Heart right ventricle (tissue), 16 donors: ENCODE data around the gene ARL17B. TPM values are rescaled to one million over a fixed set of nuclear protein-coding genes. Genes with fewer than 3 reads are reported as not detected.
"Not testable (repeated sequence)": the region's sequence is repeated elsewhere in the genome, so short reads cannot be mapped to it uniquely, and the experiment has no call there.

Experiments
- ATAC-seq, 8 donors: fragments of 200-7000 bp; cut with Tn5 transposase; one replicate each; pipeline ENCODE4 v1.9.1; 2020; ENCODE audit warnings: mild to moderate bottlenecking in 8 of 8, moderate library complexity in 8 of 8, moderate number of reproducible peaks in 1 of 8
- DNase-seq, 2 donors: peaks; one replicate each; pipeline ENCODE4 v3.0.0-alpha.2; 2020
- H3K27ac ChIP-seq, 10 donors: fragments of 200-600 bp; sonication (generic) in 2 of 10; one replicate each; pipeline versions ENCODE4 v1.5.0 to v1.8.0; 2020 to 2022; ENCODE audit warnings: mild to moderate bottlenecking in 3 of 10
- H3K27me3 ChIP-seq, 7 donors: fragments of 200-600 bp; one replicate each; pipeline ENCODE4 v1.8.0; 2021 to 2022; ENCODE audit warnings: mild to moderate bottlenecking in 2 of 7
- H3K36me3 ChIP-seq, 9 donors: fragments of 200-600 bp; sonication (generic) in 1 of 9; one replicate each; pipeline versions ENCODE4 v1.5.0 to v1.8.0; 2020 to 2022; ENCODE audit warnings: mild to moderate bottlenecking in 2 of 9
- H3K4me1 ChIP-seq, 9 donors: fragments of 200-600 bp; sonication (generic) in 1 of 9; one replicate each; pipeline versions ENCODE4 v1.5.0 to v1.8.0; 2020 to 2022; ENCODE audit warnings: mild to moderate bottlenecking in 4 of 9
- H3K4me3 ChIP-seq, 10 donors: fragments of 200-600 bp; sonication (generic) in 2 of 10; one replicate each; pipeline versions ENCODE4 v1.5.0 to v1.8.0; 2020 to 2022; ENCODE audit warnings: mild to moderate bottlenecking in 7 of 10, moderate library complexity in 2 of 10
- H3K9me3 ChIP-seq, 11 donors: fragments of 200-600 bp in 10 of 11; sonication (generic) in 2 of 11; one replicate each; pipeline versions ENCODE4 v1.5.0 to v1.8.0; 2013 to 2022; ENCODE audit warnings: mild to moderate bottlenecking in 2 of 11, control low read depth in 1 of 11, moderate library complexity in 1 of 11
- CTCF ChIP-seq, 9 donors: fragments of 200-600 bp; sonication (generic) in 2 of 9; IDR thresholded peaks; one replicate each; pipeline versions ENCODE4 v1.5.0 to v1.8.0; 2021 to 2022; ENCODE audit warnings: antibody characterized with exemption in 9 of 9, mild to moderate bottlenecking in 5 of 9, moderate library complexity in 1 of 9
- WGBS, 2 donors: extraction: QIAGEN DNeasy Blood & Tissue Kit; methylation state at CpG; one replicate each; pipeline ENCODE4 v1.1.7; 2013; ENCODE audit warnings: inconsistent platforms in 1 of 2; 5-methylcytosine and 5-hydroxymethylcytosine counted together
- intact Hi-C, 10 donors: fragments of 100-400 bp; cut with DNase I; formaldehyde crosslinking; loops; one replicate each; pipeline versions ENCODE4 v1.11.1 to v1.14.2; 2022
- polyA plus RNA-seq, 2 donors: library from polyadenylated mRNA; stranded (reverse); fragments of 200-250 nt; gene quantifications; one replicate each; pipeline ENCODE4 v1.2.3, GENCODE V29; 2013
- total RNA-seq, 10 donors: library from RNA; stranded (reverse); fragmentation: NEBNext Ultra II Directional in 3 of 10; extraction: Animal tissue kit (Norgen Biotek cat#: 25700) in 3 of 10; gene quantifications; one replicate each; pipeline versions ENCODE4 v1.2.1 to v1.2.4, GENCODE V29; 2021 to 2023
- donor health status: Arrhythmogenic right ventricular cardiomyopathy.
- donor health status: ischemic (EF 13 %, LVEDD 7.1; RV severe dilation, severe dysfunction).
- donor health status: healthy with polysubstance abuse.
- donor health status: DM: no; HTN: yes; CAD: no.
- donor health status: DM: no; HTN: no; CAD: no.
- donor health status: ischemic (EF 25% LVEDD 6.9; RV normal size, moderate dysfunction).
- donor health status: ischemic (EF 25% LVEDD 5.7; RV mildly dilated, moderate dysfunction).
- donor health status: healthy.
- donor health status: DM: yes; HTN: yes; CAD: no.
- donor health status: Ischemic cardiomyopathy.
- donor health status: ischemic (EF 35%, LVEDD 5.7; RV mildly dilated, moderate dysfunction).
- donor health status: nonischemic (EF 11% LVEDD 7.7; RV severe dilation, severe dysfunction).
- donor health status: DM: yes; HTN: yes; CAD: no.
- donor health status: PGD.
- donor health status: ischemic (EF 29% LVEDD 5.4; RV normal size, mild dysfunction).
- donor health status: nonischemic (EF 23%, LVEDD 6.1; RV moderate dilation, normal function).

ARL17B gene
- total and polyA plus RNA-seq, 12 donors = 3.6 to 16.0 (median 8.0) TPM

DNA sequence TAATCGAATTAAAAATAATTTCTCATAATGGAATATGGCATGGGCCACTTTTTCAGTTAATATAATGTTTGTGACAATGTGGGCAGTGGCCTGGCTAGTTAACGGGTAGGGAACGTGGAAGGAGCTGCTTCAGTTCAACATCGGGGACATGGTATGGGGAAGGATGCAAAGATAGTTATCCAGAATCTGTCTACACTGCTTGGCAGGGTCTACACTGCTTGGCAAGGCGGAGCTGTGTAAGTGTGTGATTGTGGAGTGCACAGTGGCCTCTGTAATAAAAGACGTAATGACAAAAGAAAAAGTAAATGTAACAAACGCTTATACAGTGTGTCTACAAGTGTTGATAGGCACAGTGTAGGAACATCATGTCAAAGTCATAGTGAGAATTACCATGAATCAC lies 74.0 kb downstream of the ARL17B start:
- H3K4me3 ChIP-seq, H3K36me3 ChIP-seq, DNase-seq, H3K27me3 ChIP-seq, H3K27ac ChIP-seq, H3K9me3 ChIP-seq: not testable (repeated sequence)
- ATAC-seq = peak in 3 of 8 donors; percentile 15 to 33 (median 24)
- 82 to 86% methylated on average over 7 of the region's 7 CpGs for WGBS, 2 donors
- H3K4me1 ChIP-seq = peaks cover 0 to 13% (median 0%) of the 10 kb centered on the region in 9 donors
- intact Hi-C loops = loop anchor here in 1 of 10 donors (10.0 kb wide), 1 partner anchor 283 kb away; no protein-coding TSS in a partner anchor

DNA sequence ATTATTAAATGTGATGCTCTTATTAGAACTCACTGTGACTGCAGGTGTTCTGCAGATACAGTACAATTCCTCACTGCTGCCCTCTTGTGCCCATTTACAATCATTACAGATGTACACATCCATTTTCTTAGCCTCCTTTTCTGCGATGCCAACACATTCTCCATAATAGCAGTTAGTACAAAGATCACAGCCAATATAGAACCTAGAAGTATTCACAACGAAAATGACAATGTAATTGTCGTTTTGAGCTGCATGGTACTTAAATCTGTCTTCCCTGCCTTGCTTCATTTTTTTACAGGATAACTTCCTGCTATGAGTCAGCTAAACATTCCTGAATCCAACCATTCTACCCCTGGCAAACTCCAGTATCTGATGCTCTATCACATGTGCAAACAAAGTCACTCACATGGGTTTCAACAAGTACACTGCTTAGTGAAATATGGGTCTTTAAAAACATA lies 74.8 kb downstream of the ARL17B start:
- intact Hi-C loops = loop anchor here in 1 of 10 donors (10.0 kb wide), 1 partner anchor 282 kb away; no protein-coding TSS in a partner anchor
- H3K36me3 ChIP-seq, H3K9me3 ChIP-seq, H3K27me3 ChIP-seq, H3K27ac ChIP-seq, H3K4me3 ChIP-seq: not testable (repeated sequence)
- DNase-seq (peak in 1 of 2 donors; percentile 87), ATAC-seq (peak; percentile 57 to 81 (median 76))
- peak; percentile 56 to 91 (median 81) for TF ChIP-seq CTCF (IDR thresholded peaks at IDR 0.05)
- WGBS, 2 donors = 1 to 3% methylated on average over 3 of the region's 3 CpGs
- H3K4me1 ChIP-seq = peaks cover 0 to 13% (median 0%) of the 10 kb centered on the region in 9 donors

GRCh38 chr17:46285500-46285899 lies 76.1 kb downstream of the ARL17B start:
- 65 to 72% methylated on average over 2 of the region's 2 CpGs for WGBS, 2 donors
- H3K9me3 ChIP-seq, DNase-seq, ATAC-seq, H3K27me3 ChIP-seq, H3K4me1 ChIP-seq, H3K27ac ChIP-seq, H3K36me3 ChIP-seq, H3K4me3 ChIP-seq: not testable (repeated sequence)
- intact Hi-C loops = loop anchor here in 1 of 10 donors (10.0 kb wide), 1 partner anchor 281 kb away; no protein-coding TSS in a partner anchor

- H3K4me3 ChIP-seq, H3K36me3 ChIP-seq, H3K27ac ChIP-seq, DNase-seq, ATAC-seq, H3K9me3 ChIP-seq, H3K27me3 ChIP-seq, H3K4me1 ChIP-seq: not testable (repeated sequence)
- WGBS, 2 donors = 85 to 89% methylated on average over 1 of the region's 1 CpG
- intact Hi-C loops = loop anchor here in 1 of 10 donors (10.0 kb wide), 1 partner anchor 280 kb away; no protein-coding TSS in a partner anchor
Measured at GRCh38 chr17:46284467-46284866, 77.1 kb downstream of the ARL17B start.

GRCh38 chr17:46282635-46283034 lies 78.9 kb downstream of the ARL17B start:
- H3K9me3 ChIP-seq, H3K36me3 ChIP-seq, ATAC-seq: not testable (repeated sequence)

DNA sequence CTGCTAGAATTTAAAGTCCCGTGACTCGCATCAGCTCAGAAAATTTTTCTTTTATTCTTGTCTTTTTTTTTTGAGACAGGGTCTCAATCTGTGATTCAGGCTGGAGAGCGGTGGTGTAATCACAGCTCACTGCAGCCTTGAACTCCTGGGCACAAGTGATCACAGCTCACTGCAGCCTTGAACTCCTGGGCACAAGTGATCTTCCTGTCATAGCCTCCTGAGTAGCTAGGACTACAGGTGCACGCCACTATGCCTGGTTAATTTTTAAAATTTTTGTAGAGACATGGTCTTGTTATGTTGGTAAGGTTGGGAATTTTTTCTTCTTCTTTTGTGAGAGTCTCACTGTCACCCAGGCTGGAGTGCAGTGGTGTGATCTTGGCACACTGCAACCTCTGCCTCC lies 80.2 kb downstream of the ARL17B start:
- not testable (repeated sequence) for H3K4me1 ChIP-seq, H3K27me3 ChIP-seq, DNase-seq, H3K27ac ChIP-seq, ATAC-seq, H3K4me3 ChIP-seq, H3K36me3 ChIP-seq, H3K9me3 ChIP-seq
- WGBS, 2 donors = 92 to 94% methylated on average over 4 of the region's 4 CpGs
- intact Hi-C loops = loop anchor here in 1 of 10 donors (10.0 kb wide), 1 partner anchor 277 kb away; no protein-coding TSS in a partner anchor

More at GRCh38 chr17:46282635-46283034, 78.9 kb downstream of the ARL17B start:
- intact Hi-C loops = loop anchor here in 1 of 10 donors (10.0 kb wide), 1 partner anchor 278 kb away; no protein-coding TSS in a partner anchor
- DNase-seq, H3K4me1 ChIP-seq, H3K4me3 ChIP-seq, H3K27ac ChIP-seq, H3K27me3 ChIP-seq: not testable (repeated sequence)
- WGBS, 2 donors = 94 to 97% methylated on average over 12 of the region's 12 CpGs

GRCh38 chr17:46276728-46277479 lies 84.7 kb downstream of the ARL17B start:
- H3K4me3 ChIP-seq, H3K27me3 ChIP-seq, intact Hi-C loops, H3K9me3 ChIP-seq, H3K27ac ChIP-seq, H3K36me3 ChIP-seq, H3K4me1 ChIP-seq, DNase-seq: not testable (repeated sequence)
- WGBS, 2 donors = 82 to 85% methylated on average over 3 of the region's 3 CpGs
- peak in 2 of 8 donors; percentile 20 to 53 for ATAC-seq
